Left ventricle myocardium inferior (tissue), 1 donor: Measurements from ENCODE around the gene TRMT44. TPM values are rescaled to one million over a fixed set of nuclear protein-coding genes. Genes with fewer than 3 reads are reported as not detected.

Experiments
- DNase-seq: peaks from one replicate; pipeline ENCODE4 v3.0.0-alpha.2; 2020
- H3K27ac ChIP-seq: fragments of 200-600 bp; replicated peaks from 2 replicates; pipeline ENCODE4 v1.8.0; 2021
- H3K27me3 ChIP-seq: fragments of 200-600 bp; 2 replicates; pipeline ENCODE4 v1.8.0; 2021; ENCODE audit warnings: low read depth
- H3K36me3 ChIP-seq: fragments of 200-600 bp; 2 replicates; pipeline ENCODE4 v1.8.0; 2021
- H3K4me1 ChIP-seq: fragments of 200-600 bp; 2 replicates; pipeline ENCODE4 v1.8.0; 2021
- H3K4me3 ChIP-seq: fragments of 200-600 bp; 2 replicates; pipeline ENCODE4 v1.8.0; 2021; ENCODE audit warnings: mild to moderate bottlenecking, moderate library complexity
- H3K9me3 ChIP-seq: fragments of 200-600 bp; replicated peaks from 2 replicates; pipeline ENCODE4 v1.8.0; 2021
- intact Hi-C: fragments of 100-400 bp; cut with micrococcal nuclease; formaldehyde crosslinking; loops from one replicate; pipeline ENCODE4 v1.11.0; 2022
- total RNA-seq: library from RNA; stranded (reverse); fragmentation: NEBNext Ultra II Directional; extraction: Animal tissue kit (Norgen Biotek cat#: 25700); gene quantifications from one replicate; pipeline ENCODE4 v1.2.1, GENCODE V29; 2021
- TF ChIP-seq, protein P1 (sequence below): fragments of 200-600 bp; IDR thresholded peaks from 2 replicates; pipeline ENCODE4 v1.8.0; 2021; ENCODE audit warnings: antibody characterized with exemption, mild to moderate bottlenecking, borderline replicate concordance
- donor health status: DM: no; HTN: yes; CAD: no; lungs with severe emphysema.

The TRMT44 gene
- total RNA-seq, 1 donor from 2014 or later: 9.2 TPM

DNA sequence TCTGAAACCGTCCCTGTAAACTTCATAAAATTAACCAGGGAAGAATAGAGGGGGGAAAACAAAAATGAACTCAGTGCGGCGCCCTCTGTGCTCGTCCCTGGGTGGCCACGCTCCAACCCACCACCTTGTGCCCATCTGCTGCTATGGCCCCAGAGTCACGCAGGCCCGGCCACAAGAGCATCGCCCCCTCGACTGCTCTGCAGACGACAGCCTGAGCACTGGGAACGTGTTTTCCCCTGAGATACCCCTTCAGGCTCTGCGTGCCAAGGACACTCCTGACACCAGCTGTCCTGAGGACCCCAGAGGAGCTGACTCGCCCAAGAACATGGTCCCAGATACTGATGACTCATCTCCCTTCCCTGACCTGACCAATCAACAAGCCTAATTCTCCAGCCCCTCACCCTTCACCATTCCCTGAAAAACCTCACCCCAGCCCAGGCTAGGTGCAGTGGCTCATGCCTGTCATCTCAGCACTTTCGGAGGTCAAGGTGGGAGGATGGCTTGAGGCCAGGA lies 75.5 kb downstream of the TRMT44 start:
- H3K27me3 ChIP-seq: no peaks in the 10 kb centered on the region
- DNase-seq: no peak
- H3K4me3 ChIP-seq: no peak overlapping the region
- intact Hi-C loops: no loop called here
- peaks cover 13% of the 10 kb centered on the region for H3K9me3 ChIP-seq
- H3K27ac ChIP-seq: no peak overlapping the region
- H3K36me3 ChIP-seq: no peaks in the 10 kb centered on the region
- H3K4me1 ChIP-seq: no peaks in the 10 kb centered on the region
- TF ChIP-seq, protein P1, sequence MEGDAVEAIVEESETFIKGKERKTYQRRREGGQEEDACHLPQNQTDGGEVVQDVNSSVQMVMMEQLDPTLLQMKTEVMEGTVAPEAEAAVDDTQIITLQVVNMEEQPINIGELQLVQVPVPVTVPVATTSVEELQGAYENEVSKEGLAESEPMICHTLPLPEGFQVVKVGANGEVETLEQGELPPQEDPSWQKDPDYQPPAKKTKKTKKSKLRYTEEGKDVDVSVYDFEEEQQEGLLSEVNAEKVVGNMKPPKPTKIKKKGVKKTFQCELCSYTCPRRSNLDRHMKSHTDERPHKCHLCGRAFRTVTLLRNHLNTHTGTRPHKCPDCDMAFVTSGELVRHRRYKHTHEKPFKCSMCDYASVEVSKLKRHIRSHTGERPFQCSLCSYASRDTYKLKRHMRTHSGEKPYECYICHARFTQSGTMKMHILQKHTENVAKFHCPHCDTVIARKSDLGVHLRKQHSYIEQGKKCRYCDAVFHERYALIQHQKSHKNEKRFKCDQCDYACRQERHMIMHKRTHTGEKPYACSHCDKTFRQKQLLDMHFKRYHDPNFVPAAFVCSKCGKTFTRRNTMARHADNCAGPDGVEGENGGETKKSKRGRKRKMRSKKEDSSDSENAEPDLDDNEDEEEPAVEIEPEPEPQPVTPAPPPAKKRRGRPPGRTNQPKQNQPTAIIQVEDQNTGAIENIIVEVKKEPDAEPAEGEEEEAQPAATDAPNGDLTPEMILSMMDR: no peak

DNA sequence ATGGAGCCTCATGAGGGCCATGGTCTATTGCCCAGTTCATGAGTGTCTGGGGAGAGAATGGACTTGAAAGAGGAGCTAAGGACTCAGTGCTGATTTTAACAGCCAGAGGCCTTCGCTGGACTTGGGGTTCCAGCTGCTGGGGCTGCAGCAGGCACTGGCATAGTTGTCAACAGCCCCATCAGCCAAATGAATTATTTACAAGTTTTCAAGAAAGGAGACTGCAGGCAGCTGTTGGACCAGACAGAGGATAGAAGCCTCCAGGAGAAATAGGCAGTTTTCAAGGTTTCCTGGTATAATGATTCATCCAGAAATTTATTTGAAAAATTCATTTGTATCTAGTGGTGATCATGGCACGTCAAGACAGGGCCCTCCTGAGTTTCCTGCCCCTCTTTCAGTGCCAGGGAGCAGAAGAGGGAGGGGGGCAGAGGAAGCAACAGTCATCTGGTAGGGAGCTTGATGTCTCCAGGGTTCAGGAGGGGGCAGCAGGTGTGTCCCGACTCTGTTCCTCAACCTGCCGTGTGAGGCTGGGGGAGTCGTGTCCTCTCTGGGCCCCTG lies 76.5 kb downstream of the TRMT44 start:
- no peak for DNase-seq

DNA sequence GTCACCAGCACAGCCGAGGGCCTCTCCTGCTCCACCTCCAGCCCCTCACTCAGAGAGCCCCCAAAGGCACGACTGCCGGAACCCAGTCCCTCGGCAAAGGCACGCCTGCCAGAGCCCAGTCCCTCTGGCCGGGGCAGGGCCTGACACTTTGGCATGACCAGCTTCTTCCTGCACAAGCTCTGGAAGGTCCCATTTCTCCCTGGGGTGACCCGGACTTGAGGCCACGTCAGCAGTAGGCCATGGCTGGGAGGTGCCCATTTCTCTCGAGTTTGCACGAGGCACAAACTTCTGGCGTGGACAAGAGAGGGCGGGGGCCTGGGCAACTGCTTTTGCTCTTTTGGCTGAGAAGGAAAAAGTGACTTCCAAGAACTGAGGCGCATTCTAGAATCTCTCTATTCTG lies 77.4 kb downstream of the TRMT44 start:
- intact Hi-C loops: no loop called here
- Histone ChIP-seq H3K4me3 (no peak overlapping the region), H3K27ac (no peak overlapping the region), H3K36me3 (no peaks in the 10 kb centered on the region), H3K27me3 (peaks cover 5% of the 10 kb centered on the region), H3K9me3 (peaks cover 22% of the 10 kb centered on the region), H3K4me1 (no peaks in the 10 kb centered on the region)
- DNase-seq: no peak
- TF ChIP-seq, protein P1: no peak

More for the DNA sequence above, 76.5 kb downstream of the TRMT44 start:
- Histone ChIP-seq H3K9me3 (peaks cover 22% of the 10 kb centered on the region), H3K27ac (no peak overlapping the region), H3K27me3 (peaks cover 2% of the 10 kb centered on the region), H3K4me3 (no peak overlapping the region), H3K4me1 (no peaks in the 10 kb centered on the region), H3K36me3 (no peaks in the 10 kb centered on the region)
- intact Hi-C loops: no loop called here
- TF ChIP-seq, protein P1: no peak

DNA sequence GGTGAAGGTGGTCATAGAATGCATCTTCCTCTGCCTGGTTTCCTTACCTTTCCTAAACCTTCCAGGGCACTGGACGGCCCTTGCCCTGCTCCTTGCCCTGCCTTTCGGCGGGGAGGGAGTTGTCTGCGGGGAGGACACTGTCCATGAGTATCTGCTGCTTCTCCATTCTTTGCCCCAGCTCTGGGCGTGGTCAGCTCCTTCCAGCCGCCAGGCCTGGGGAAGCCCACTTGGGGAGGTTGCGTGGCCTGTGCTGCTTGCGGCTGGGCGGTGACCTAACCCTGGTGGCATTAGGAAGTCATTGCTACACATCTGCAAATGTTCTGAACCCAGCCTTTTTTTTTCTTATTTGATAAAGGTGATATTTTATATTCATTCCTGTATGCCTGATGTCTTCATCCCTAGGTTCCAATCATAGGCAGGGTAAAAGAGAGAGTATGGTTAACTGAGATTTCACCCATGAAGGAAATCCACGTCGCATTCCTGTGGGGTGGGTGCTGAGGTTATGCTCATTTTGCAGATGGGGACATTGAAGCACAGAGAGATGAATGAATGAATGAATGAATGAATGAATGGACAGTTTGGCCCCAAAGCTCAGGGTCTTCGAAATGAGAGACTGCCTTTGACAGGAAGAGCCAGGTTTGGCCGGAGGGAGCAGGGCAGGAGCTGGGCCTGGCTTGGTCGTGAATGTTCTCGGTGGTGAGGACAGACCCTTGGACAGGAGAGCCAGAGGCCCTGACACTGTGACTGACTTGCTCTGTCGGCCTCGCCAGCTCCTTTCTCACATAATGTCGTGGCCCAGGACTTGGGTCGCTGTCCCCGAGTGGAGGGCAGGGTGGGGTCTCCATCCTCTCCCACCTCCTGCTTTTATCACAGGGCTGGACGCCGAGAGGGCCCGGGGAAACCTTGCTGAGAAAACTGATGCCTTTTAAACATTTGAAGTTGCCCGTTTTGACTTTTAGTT lies 81.9 kb downstream of the TRMT44 start:
- Histone ChIP-seq H3K9me3 (peaks cover 22% of the 10 kb centered on the region), H3K27me3 (peaks cover 16% of the 10 kb centered on the region), H3K36me3 (no peaks in the 10 kb centered on the region), H3K4me3 (no peak overlapping the region), H3K4me1 (no peaks in the 10 kb centered on the region), H3K27ac (no peak overlapping the region)
- intact Hi-C loops: no loop called here
- DNase-seq: no peak
- TF ChIP-seq, protein P1: no peak

DNA sequence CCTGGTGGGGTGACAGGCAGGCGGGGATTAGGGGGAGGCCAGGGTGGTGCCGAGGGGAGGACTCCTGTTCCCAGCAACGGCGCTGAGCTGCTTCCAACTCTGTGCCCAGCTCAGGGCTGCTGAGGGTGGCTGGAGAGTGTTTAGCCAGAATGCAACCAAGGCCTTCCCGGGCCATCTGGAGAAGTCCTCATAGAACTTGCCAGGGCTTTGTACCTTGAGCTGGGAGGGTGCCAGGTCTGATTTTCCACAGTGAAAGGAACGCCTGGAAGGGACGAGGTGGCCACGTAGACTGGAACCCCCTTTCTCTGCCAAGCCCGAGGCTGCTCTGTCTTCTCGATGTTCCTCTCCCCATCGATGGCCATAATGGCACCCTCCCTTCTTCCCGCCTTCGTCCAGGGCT lies 82.6 kb downstream of the TRMT44 start:
- Histone ChIP-seq H3K27ac (no peak overlapping the region), H3K27me3 (peaks cover 23% of the 10 kb centered on the region), H3K4me1 (no peaks in the 10 kb centered on the region), H3K36me3 (no peaks in the 10 kb centered on the region), H3K9me3 (peaks cover 22% of the 10 kb centered on the region), H3K4me3 (no peak overlapping the region)
- DNase-seq: no peak
- TF ChIP-seq, protein P1: no peak
- intact Hi-C loops: no loop called here
